Stimulated activated CD8-positive, alpha-beta memory T cell treated with anti-CD3 and anti-CD28 coated beads, Interleukin-7, amount 100 ng/mL, for 4 hours (primary cell): Measurements from ENCODE around the gene NCAN.
"Not testable (repeated sequence)": the region's sequence is repeated elsewhere in the genome, so short reads cannot be mapped to it uniquely, and the experiment has no call there.

Source experiments
- DNase-seq, 2 donors: peaks; one replicate each; pipeline ENCODE4 v3.0.0-alpha.2; 2020; ENCODE audit warnings: low read depth in 2 of 2

Gene NCAN

GRCh38 chr19:19211499-19212420 is at the start of gene NCAN:
NCAN (plus strand) TSS chr19:19211958; CDS start chr19:19216954, 4,996 bp downstream.
- no peak for DNase-seq

GRCh38 chr19:19162495-19162894 is 49.3 kb upstream of the NCAN start:
- no peak for DNase-seq

- DNase-seq = no peak
Observed at GRCh38 chr19:19165396-19165795, 46.4 kb upstream of the NCAN start.

GRCh38 chr19:19167612-19168011 is 44.1 kb upstream of the NCAN start:
- DNase-seq = no peak

GRCh38 chr19:19169236-19170052 is 42.3 kb upstream of the NCAN start:
- DNase-seq = no peak

- DNase-seq = peak; percentile 59
Observed at GRCh38 chr19:19170053-19170872, 41.5 kb upstream of the NCAN start, which contains the start of gene MEF2B. MEF2B (minus strand) TSS chr19:19170263; CDS start chr19:19150735, 19,528 bp downstream.

- no peak for DNase-seq
Observed at GRCh38 chr19:19170873-19171672, 40.7 kb upstream of the NCAN start.

GRCh38 chr19:19171821-19172532 is 39.8 kb upstream of the NCAN start:
- no peak for DNase-seq

GRCh38 chr19:19173243-19173642 is 38.5 kb upstream of the NCAN start:
- DNase-seq = not testable (repeated sequence)

- DNase-seq = no peak
Observed at GRCh38 chr19:19176950-19177349, 34.8 kb upstream of the NCAN start.

- no peak for DNase-seq
Observed at GRCh38 chr19:19179548-19180441, 32.0 kb upstream of the NCAN start.

- DNase-seq = no peak
Observed at GRCh38 chr19:19181488-19181998, 30.2 kb upstream of the NCAN start.

- DNase-seq = peak; percentile 34 to 39
Observed at GRCh38 chr19:19185853-19186740, 25.7 kb upstream of the NCAN start.

- no peak for DNase-seq
Observed at GRCh38 chr19:19186742-19187141, 25.0 kb upstream of the NCAN start.

- DNase-seq = no peak
Observed at GRCh38 chr19:19191768-19192077, 20.0 kb upstream of the NCAN start.

GRCh38 chr19:19192078-19192882 is 19.5 kb upstream of the NCAN start, which contains the start of the genes BORCS8 and RFXANK:
BORCS8 (minus strand) TSS chr19:19192152; CDS start chr19:19192117, 35 bp downstream.
RFXANK (plus strand) TSS chr19:19192258; CDS start chr19:19193947, 1,689 bp downstream.
- DNase-seq = peak; percentile 98 to 99

GRCh38 chr19:19192910-19193423 is 18.8 kb upstream of the NCAN start:
- DNase-seq = no peak
